Prostate gland (tissue), 2 donors: ENCODE data around the gene SLC13A2.

Experiments
- CTCF ChIP-seq, 4 experiments: fragments of 200-600 bp in 2 of 4; fragments of 450-650 bp in 2 of 4; sonication (generic) in 2 of 4; IDR thresholded peaks; 1 replicate in 3 of 4; 2 replicates in 1 of 4; pipeline ENCODE4 v1.5.1; 2016 to 2019; ENCODE audit warnings: antibody characterized with exemption in 4 of 4, mild to moderate bottlenecking in 2 of 4, moderate library complexity in 2 of 4
- POLR2A ChIP-seq: fragments of 450-650 bp; IDR thresholded peaks from one replicate; pipeline ENCODE4 v1.6.1; 2016; ENCODE audit warnings: antibody characterized with exemption, mild to moderate bottlenecking
- POLR2AphosphoS5 ChIP-seq: sonication (generic); formaldehyde crosslinking; IDR thresholded peaks from one replicate; pipeline ENCODE4 v1.6.1; 2017; ENCODE audit warnings: antibody characterized with exemption

DNA sequence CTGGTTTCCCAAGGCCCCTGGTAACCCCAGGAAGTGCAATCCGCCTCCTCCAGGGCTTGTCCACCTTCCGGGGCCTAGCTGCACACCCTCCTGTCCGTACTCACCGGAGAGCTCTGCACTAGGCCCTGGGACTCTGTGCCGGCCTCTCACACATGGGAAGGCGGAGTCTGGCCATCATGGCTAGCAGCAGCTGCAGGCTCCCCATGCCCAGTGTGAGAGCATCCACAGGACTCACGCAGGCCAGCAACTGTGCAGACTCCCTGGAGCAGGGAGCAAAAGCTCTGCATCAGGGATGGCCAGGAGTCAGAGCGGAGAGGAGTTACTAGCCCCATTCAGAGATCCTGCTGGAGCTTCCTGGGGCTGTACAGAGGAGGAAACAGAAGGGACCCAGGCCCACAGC lies 52.9 kb downstream of the SLC13A2 start:
- no peak for TF ChIP-seq CTCF (IDR thresholded peaks at IDR 0.05)
- no peak for TF ChIP-seq POLR2A
- no peak for TF ChIP-seq POLR2AphosphoS5
